Neural progenitor cell (in vitro differentiated cells): ENCODE data around the gene LDLRAD4. TPM values are rescaled to one million over a fixed set of nuclear protein-coding genes. Genes with fewer than 3 reads are reported as not detected.
A peak's percentile ranks its signal among the peaks of the same experiment; 100 is the strongest.

Experiments
- DNase-seq: peaks from one replicate; pipeline ENCODE4 v3.0.0-alpha.2; 2016; ENCODE audit warnings: low spot score
- H2AFZ ChIP-seq: fragments of 200-600 bp; sonication (generic); replicated peaks from 2 replicates; pipeline ENCODE4 v1.6.1; 2016; ENCODE audit warnings: antibody characterized with exemption
- H3F3A ChIP-seq: fragments of 200-600 bp; sonication (generic); 2 replicates; pipeline ENCODE4 v1.6.1; 2016; ENCODE audit warnings: antibody characterized with exemption, low read depth
- H3K27ac ChIP-seq: fragments of 200-600 bp; sonication (generic); 2 replicates; pipeline ENCODE4 v1.5.1; 2016; ENCODE audit warnings: mild to moderate bottlenecking
- H3K27me3 ChIP-seq: fragments of 200-600 bp; sonication (generic); 2 replicates; pipeline ENCODE4 v1.6.1; 2016; ENCODE audit warnings: mild to moderate bottlenecking, moderate library complexity
- H3K36me3 ChIP-seq: fragments of 200-600 bp; sonication (generic); 2 replicates; pipeline ENCODE4 v1.5.1; 2016
- H3K4me1 ChIP-seq: fragments of 200-600 bp; sonication (generic); 2 replicates; pipeline ENCODE4 v1.6.1; 2016; ENCODE audit warnings: mixed run types
- H3K4me2 ChIP-seq: fragments of 200-600 bp; sonication (generic); 2 replicates; pipeline ENCODE4 v1.6.1; 2016
- H3K4me3 ChIP-seq: fragments of 200-600 bp; sonication (generic); 2 replicates; pipeline ENCODE4 v1.5.1; 2016
- H3K79me2 ChIP-seq: fragments of 200-600 bp; sonication (generic); 2 replicates; pipeline ENCODE4 v1.6.1; 2016; ENCODE audit warnings: low read depth
- H3K9ac ChIP-seq: fragments of 200-600 bp; sonication (generic); 2 replicates; pipeline ENCODE4 v1.6.1; 2016
- H3K9me3 ChIP-seq: fragments of 200-600 bp; sonication (generic); 2 replicates; pipeline ENCODE4 v1.5.1; 2016; ENCODE audit warnings: low read depth
- H4K20me1 ChIP-seq: fragments of 200-600 bp; sonication (generic); 2 replicates; pipeline ENCODE4 v1.6.1; 2016; ENCODE audit warnings: low read depth
- H3K27ac Mint-ChIP-seq: 3 replicates; pipeline ENCODE4 v1.8.0; 2021; ENCODE audit warnings: mixed read lengths
- H3K27me3 Mint-ChIP-seq: 2 replicates; pipeline ENCODE4 v1.8.0; 2022; ENCODE audit warnings: low read depth, mild to moderate bottlenecking, inconsistent platforms, moderate library complexity, mixed read lengths; ENCODE audit not compliant: insufficient read depth
- H3K36me3 Mint-ChIP-seq: 3 replicates; pipeline ENCODE4 v1.8.0; 2021; ENCODE audit warnings: mixed read lengths
- H3K4me1 Mint-ChIP-seq: 3 replicates; pipeline ENCODE4 v1.8.0; 2021; ENCODE audit warnings: mixed read lengths
- H3K4me3 Mint-ChIP-seq: 3 replicates; pipeline ENCODE4 v1.8.0; 2021; ENCODE audit warnings: mild to moderate bottlenecking, moderate library complexity, mixed read lengths
- H3K9me3 Mint-ChIP-seq: 3 replicates; pipeline ENCODE4 v1.8.0; 2020; ENCODE audit warnings: mixed read lengths
- CTCF ChIP-seq: fragments of 200-600 bp; sonication (generic); IDR thresholded peaks from 2 replicates; pipeline ENCODE4 v1.5.1; 2017; ENCODE audit warnings: antibody characterized with exemption, mild to moderate bottlenecking
- EZH2 ChIP-seq: fragments of 200-600 bp; sonication (generic); IDR thresholded peaks from 2 replicates; pipeline ENCODE4 v1.6.1; 2017; ENCODE audit warnings: antibody characterized with exemption, mild to moderate bottlenecking, moderate library complexity
- EZH2phosphoT487 ChIP-seq: fragments of 200-600 bp; sonication (generic); IDR thresholded peaks from 2 replicates; pipeline ENCODE4 v1.6.1; 2017; ENCODE audit warnings: antibody characterized with exemption
- total RNA-seq: library from RNA; depleted of rRNA; stranded (reverse); fragments of >200 nt; gene quantifications from 2 replicates; pipeline ENCODE4 v1.2.3, GENCODE V29; 2015; ENCODE audit warnings: low replicate concordance

LDLRAD4 gene
- total RNA-seq, 1 donor from 2014 or later: 0.65 TPM

- H3F3A ChIP-seq: peaks cover 11% of the 10 kb centered on the region
- Mint-ChIP-seq H3K4me1 (peaks cover 23% of the 10 kb centered on the region), H3K4me3 (peak overlapping the region; percentile 78), H3K9me3 (no peaks in the 10 kb centered on the region), H3K27me3 (peaks cover 10% of the 10 kb centered on the region), H3K27ac (no peak overlapping the region), H3K36me3 (no peaks in the 10 kb centered on the region)
- peaks cover 17% of the 10 kb centered on the region for H4K20me1 ChIP-seq
- peak overlapping the region; percentile 12 for H3K4me3 ChIP-seq
- H3K27me3 ChIP-seq: peaks cover 83% of the 10 kb centered on the region
- H3K9me3 ChIP-seq: no peaks in the 10 kb centered on the region
- H3K9ac ChIP-seq: no peak overlapping the region
- TF ChIP-seq EZH2 (no peak), EZH2phosphoT487 (no peak), CTCF (no peak)
- H3K79me2 ChIP-seq: no peaks in the 10 kb centered on the region
- DNase-seq: peak; percentile 73
- peak overlapping the region; percentile 64 for H3K4me2 ChIP-seq
- H3K27ac ChIP-seq: no peak overlapping the region
- peaks cover 22% of the 10 kb centered on the region for H3K4me1 ChIP-seq
- no peak overlapping the region for H2AFZ ChIP-seq
- H3K36me3 ChIP-seq: no peaks in the 10 kb centered on the region
These were observed 228.3 kb downstream of the LDLRAD4 start for GRCh38 chr18:13446610-13447461.

GRCh38 chr18:13447621-13448334 lies 229.2 kb downstream of the LDLRAD4 start:
- peak; percentile 70 for DNase-seq
- peaks cover 17% of the 10 kb centered on the region for H4K20me1 ChIP-seq
- H2AFZ ChIP-seq: no peak overlapping the region
- peak overlapping the region; percentile 12 for H3K4me3 ChIP-seq
- peaks cover 10% of the 10 kb centered on the region for H3K27me3 Mint-ChIP-seq
- no peaks in the 10 kb centered on the region for H3K9me3 Mint-ChIP-seq
- no peaks in the 10 kb centered on the region for H3K36me3 Mint-ChIP-seq
- peak overlapping the region; percentile 64 for H3K4me2 ChIP-seq
- peak overlapping the region; percentile 78 for H3K4me3 Mint-ChIP-seq
- peaks cover 93% of the 10 kb centered on the region for H3K27me3 ChIP-seq
- TF ChIP-seq CTCF (no peak), EZH2phosphoT487 (no peak), EZH2 (no peak)
- H3K9ac ChIP-seq: no peak overlapping the region
- H3K79me2 ChIP-seq: no peaks in the 10 kb centered on the region
- no peaks in the 10 kb centered on the region for H3K9me3 ChIP-seq
- H3K27ac ChIP-seq: no peak overlapping the region
- peaks cover 11% of the 10 kb centered on the region for H3F3A ChIP-seq
- H3K27ac Mint-ChIP-seq: peak overlapping the region; percentile 88
- peaks cover 29% of the 10 kb centered on the region for H3K4me1 Mint-ChIP-seq
- H3K4me1 ChIP-seq: peaks cover 28% of the 10 kb centered on the region
- H3K36me3 ChIP-seq: no peaks in the 10 kb centered on the region

- Histone ChIP-seq H3K9me3 (no peaks in the 10 kb centered on the region), H4K20me1 (peaks cover 17% of the 10 kb centered on the region), H3K9ac (no peak overlapping the region), H3F3A (peaks cover 11% of the 10 kb centered on the region), H3K79me2 (no peaks in the 10 kb centered on the region), H3K36me3 (no peaks in the 10 kb centered on the region), H2AFZ (no peak overlapping the region), H3K4me1 (peaks cover 28% of the 10 kb centered on the region), H3K27me3 (peaks cover 94% of the 10 kb centered on the region), H3K4me3 (no peak overlapping the region), H3K4me2 (no peak overlapping the region), H3K27ac (no peak overlapping the region)
- Mint-ChIP-seq H3K9me3 (no peaks in the 10 kb centered on the region), H3K27me3 (peaks cover 10% of the 10 kb centered on the region), H3K27ac (no peak overlapping the region), H3K36me3 (no peaks in the 10 kb centered on the region), H3K4me1 (peaks cover 31% of the 10 kb centered on the region), H3K4me3 (no peak overlapping the region)
- TF ChIP-seq EZH2phosphoT487: no peak
- TF ChIP-seq EZH2: no peak
- no peak for TF ChIP-seq CTCF
- DNase-seq: no peak
These were observed 229.8 kb downstream of the LDLRAD4 start for GRCh38 chr18:13448335-13448795.
